Activated T-helper 2 cell treated with anti-CD3 and anti-CD28 coated beads, Interferon-gamma antibody, Interleukin-2, Interleukin-4, amounts not matched to agents 10 μg/mL and 5 μg/mL and 100 μg/mL, durations not matched to agents 14 hours and 24 hours and 36 hours (primary cell): Measurements from ENCODE around the gene ZMYND10. TPM values are rescaled to one million over a fixed set of nuclear protein-coding genes. Genes with fewer than 3 reads are reported as not detected.
A peak's percentile ranks its signal among the peaks of the same experiment; 100 is the strongest.

Experiments
- DNase-seq: peaks from one replicate; pipeline ENCODE4 v3.0.0; 2021; ENCODE audit warnings: low spot score
- H3K27ac Mint-ChIP-seq: one replicate; pipeline ENCODE4 v1.8.0; 2021; ENCODE audit warnings: mixed read lengths
- H3K27me3 Mint-ChIP-seq: one replicate; pipeline ENCODE4 v1.8.0; 2021; ENCODE audit warnings: low read depth, mixed read lengths
- H3K36me3 Mint-ChIP-seq: one replicate; pipeline ENCODE4 v1.8.0; 2021; ENCODE audit warnings: low read depth, mixed read lengths
- H3K4me1 Mint-ChIP-seq: one replicate; pipeline ENCODE4 v1.8.0; 2021; ENCODE audit warnings: low read depth, mixed read lengths
- H3K4me3 Mint-ChIP-seq: one replicate; pipeline ENCODE4 v1.8.0; 2021; ENCODE audit warnings: low read depth, mild to moderate bottlenecking, moderate library complexity, mixed read lengths
- H3K9me3 Mint-ChIP-seq: one replicate; pipeline ENCODE4 v1.8.0; 2021; ENCODE audit warnings: mixed read lengths
- intact Hi-C: fragments of 100-400 bp; cut with micrococcal nuclease; formaldehyde crosslinking; loops from one replicate; pipeline ENCODE4 v1.15.1; 2023
- total RNA-seq: library from RNA; stranded (reverse); gene quantifications from 2 replicates; pipeline ENCODE4 v1.2.3, GENCODE V29; 2022

Gene ZMYND10
- total RNA-seq, 1 donor from 2014 or later = 0.94 TPM

DNA sequence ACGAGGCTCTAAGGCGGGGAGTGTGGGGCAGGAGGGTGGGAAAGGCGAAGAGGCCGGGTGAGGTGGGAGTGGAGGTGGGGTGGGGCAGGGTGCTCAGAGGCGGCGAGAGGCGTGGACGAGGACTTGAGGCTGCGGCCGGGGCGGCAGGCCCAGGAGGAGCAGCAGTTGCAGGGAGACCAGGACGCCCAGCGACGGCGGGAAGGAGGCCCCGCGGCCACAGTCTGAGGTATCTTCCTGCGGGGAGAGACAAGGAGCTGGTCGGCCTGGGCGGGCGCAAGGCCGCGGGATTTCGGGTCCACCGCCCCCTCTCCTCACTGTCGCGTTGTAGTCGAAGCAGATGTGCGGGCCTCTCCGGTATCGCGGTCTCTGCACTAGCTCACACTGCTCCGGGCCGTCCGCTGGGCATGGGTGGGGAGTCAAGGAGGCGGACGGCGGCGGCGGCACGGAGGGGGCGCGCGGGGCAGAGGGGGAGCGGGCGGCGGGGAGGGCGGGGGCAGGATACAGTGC, 19.1 kb upstream of the ZMYND10 start:
- Mint-ChIP-seq H3K27me3 (no peaks in the 10 kb centered on the region), H3K9me3 (no peaks in the 10 kb centered on the region), H3K36me3 (no peaks in the 10 kb centered on the region), H3K27ac (no peak overlapping the region), H3K4me3 (peak overlapping the region; percentile 77), H3K4me1 (peaks cover 6% of the 10 kb centered on the region)
- intact Hi-C loops = loop anchor here (2.0 kb wide), 1 partner anchor 14 kb away; the partner anchor contains the start of genes CYB561D2 and NPRL2
- DNase-seq = no peak

DNA sequence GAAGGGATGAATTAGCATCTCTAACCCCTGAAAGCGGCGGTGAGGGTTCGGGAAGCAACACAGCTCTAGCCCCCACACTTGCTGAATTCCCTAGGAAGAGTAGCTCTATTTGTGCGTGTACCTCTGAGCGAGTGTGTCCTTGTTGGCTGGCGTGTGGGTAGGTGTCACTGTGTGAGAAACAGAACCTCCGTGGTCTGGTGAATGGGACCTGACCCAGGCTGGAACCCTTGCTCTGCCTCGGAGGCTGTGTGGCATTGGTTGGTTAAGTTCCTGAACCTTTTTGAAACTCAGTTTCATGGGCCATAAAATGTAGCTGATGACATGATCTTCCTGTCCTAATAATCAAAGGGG, 14.2 kb upstream of the ZMYND10 start:
- Mint-ChIP-seq H3K27me3 (no peaks in the 10 kb centered on the region), H3K4me1 (peaks cover 27% of the 10 kb centered on the region), H3K4me3 (peak overlapping the region; percentile 98), H3K27ac (peak overlapping the region; percentile 94), H3K9me3 (no peaks in the 10 kb centered on the region), H3K36me3 (peaks cover 16% of the 10 kb centered on the region)
- intact Hi-C loops = loop anchor here (1.0 to 10.0 kb wide), 5 partner anchors 8 to 1315 kb away; partner anchors contain the start of genes IFRD2, MANF, RASSF1 and TEX264
- no peak for DNase-seq

DNA sequence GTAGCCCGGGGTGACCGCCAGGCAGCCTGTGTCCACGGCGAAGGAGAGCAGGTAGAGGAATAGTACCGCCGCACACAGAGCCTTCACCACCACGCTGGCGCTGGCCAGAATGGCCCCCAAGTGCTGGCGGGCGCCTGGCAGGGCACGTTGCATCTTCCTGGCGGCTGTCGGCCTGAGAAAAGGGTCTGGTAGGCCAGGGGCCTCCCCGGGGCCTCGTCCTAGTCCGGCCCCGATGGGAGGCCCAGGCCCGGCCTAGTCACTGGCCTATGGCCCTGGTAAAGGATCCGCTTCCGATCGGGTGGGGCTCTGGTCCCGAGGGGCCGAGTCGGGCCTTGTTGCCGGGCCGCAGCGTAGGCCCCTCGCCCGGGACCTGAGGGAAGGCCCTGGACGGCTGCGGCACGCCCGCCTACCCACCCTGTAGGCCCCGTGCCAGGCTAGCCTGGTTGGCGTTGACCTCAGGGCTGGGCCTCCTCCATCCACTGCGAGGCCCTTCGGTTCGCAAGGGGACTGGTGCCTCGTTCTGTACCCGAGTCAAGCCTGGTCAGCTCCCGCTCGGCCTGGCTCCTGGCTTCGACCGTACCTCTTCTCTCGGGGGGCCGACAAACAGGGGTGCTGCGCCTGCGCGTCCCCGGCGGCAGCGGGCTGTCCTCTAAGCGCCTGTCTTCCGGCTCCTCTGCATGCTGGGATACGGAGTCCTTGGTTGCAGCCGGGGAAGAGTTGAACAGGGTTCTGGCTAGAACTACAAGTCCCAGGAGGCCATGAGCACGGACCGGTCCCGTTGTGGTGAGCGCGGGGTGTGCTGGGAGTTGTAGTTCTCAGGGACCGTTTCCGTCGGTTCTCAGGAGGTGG, 13.6 kb upstream of the ZMYND10 start, which contains the start of gene TMEM115:
TSS of gene TMEM115 (minus strand) at position 611 of the 849 bp plus-strand sequence. CDS start at position 153, 458 bp downstream.
- no peaks in the 10 kb centered on the region for H3K9me3 Mint-ChIP-seq
- H3K4me3 Mint-ChIP-seq = peak within 1 kb of the TSS; percentile 98
- H3K36me3 Mint-ChIP-seq = peaks cover 22% of the 10 kb centered on the region
- peak; percentile 93 for DNase-seq
- H3K27ac Mint-ChIP-seq = peak within 1 kb of the TSS; percentile 94
- intact Hi-C loops = loop anchor here (1.0 to 10.0 kb wide), 5 partner anchors 8 to 1316 kb away; partner anchors contain the start of genes IFRD2, MANF, RASSF1 and TEX264
- peaks cover 27% of the 10 kb centered on the region for H3K4me1 Mint-ChIP-seq
- H3K27me3 Mint-ChIP-seq = no peaks in the 10 kb centered on the region

DNA sequence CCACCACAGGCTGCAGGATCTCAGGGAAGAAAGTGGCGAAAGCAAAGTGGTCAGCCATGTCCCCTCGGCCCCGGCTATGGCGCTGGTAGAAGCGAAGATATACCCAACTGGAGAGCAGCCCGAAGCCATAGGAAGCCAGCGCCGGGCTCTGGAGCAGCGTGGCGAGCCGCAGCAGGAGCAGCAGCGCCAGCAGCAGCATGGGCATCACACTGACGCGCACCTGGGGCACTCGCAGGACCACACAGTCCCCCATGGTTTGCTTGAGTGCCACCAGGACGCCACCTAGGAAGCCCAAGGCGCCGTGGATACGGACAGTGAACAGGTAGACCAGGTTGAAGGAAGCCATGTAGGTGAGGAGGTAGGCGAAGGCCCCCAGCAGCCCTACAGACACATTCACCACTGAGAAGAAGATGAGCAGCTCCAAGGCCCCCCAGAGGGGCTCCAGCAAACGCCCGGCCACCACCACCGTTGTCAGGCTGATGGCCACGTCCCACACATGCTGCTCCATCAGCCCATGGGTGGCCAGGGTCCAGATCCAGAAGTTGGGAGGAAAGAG, 12.9 kb upstream of the ZMYND10 start:
- peaks cover 27% of the 10 kb centered on the region for H3K4me1 Mint-ChIP-seq
- H3K4me3 Mint-ChIP-seq = peak overlapping the region; percentile 98
- H3K36me3 Mint-ChIP-seq = peaks cover 26% of the 10 kb centered on the region
- no peaks in the 10 kb centered on the region for H3K27me3 Mint-ChIP-seq
- peak overlapping the region; percentile 76 for H3K27ac Mint-ChIP-seq
- intact Hi-C loops = loop anchor here (2.0 to 10.0 kb wide), 4 partner anchors 18 to 1316 kb away; partner anchors contain the start of genes IFRD2, MANF, RASSF1 and TEX264
- no peak for DNase-seq
- no peaks in the 10 kb centered on the region for H3K9me3 Mint-ChIP-seq

DNA sequence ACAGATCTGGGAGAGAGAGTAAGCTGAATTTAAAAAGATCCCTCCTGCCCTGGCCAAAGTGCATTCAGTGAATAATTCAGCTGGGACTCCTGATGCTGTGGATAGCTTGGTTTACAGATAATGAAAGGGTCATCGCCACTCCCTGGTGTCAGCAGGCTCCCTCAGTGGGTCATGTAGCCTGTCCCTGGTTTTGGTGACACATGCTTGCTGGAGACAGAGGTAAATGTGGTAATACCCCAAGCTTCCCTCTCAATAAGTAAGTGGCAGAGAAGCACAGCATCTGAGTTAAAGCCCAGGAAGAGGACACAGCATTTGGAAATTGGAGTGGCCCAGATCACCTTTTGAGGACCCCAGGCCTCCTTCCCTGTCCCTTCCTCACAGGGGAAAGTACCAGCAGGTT, 11.9 kb upstream of the ZMYND10 start:
- intact Hi-C loops = loop anchor here (10.0 kb wide), 2 partner anchors 1027 to 1317 kb away; partner anchors contain the start of genes MANF and TEX264
- no peaks in the 10 kb centered on the region for H3K27me3 Mint-ChIP-seq
- DNase-seq = no peak
- peak overlapping the region; percentile 98 for H3K4me3 Mint-ChIP-seq
- H3K36me3 Mint-ChIP-seq = peaks cover 30% of the 10 kb centered on the region
- no peaks in the 10 kb centered on the region for H3K9me3 Mint-ChIP-seq
- no peak overlapping the region for H3K27ac Mint-ChIP-seq
- peaks cover 29% of the 10 kb centered on the region for H3K4me1 Mint-ChIP-seq

DNA sequence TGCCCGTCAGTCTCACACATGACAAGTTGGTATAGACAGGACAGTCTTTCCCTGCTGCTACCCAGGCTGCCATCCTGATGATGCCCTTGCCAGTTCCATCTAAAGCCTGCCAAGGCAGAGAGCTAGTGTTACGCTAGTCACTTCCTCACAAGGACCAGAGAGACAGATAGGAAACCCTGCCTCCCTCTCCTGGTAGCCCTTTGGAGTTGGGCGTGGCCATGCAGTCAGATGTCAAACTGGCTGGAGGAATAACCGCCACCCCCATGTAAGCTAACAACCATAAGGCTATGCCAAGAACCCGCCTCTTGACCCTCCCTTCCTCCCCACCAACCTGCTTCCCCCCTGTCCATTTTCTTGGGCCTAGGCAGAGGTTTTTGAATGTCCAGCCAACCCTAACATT, 11.0 kb upstream of the ZMYND10 start:
- H3K27ac Mint-ChIP-seq = no peak overlapping the region
- peak overlapping the region; percentile 98 for H3K4me3 Mint-ChIP-seq
- H3K9me3 Mint-ChIP-seq = no peaks in the 10 kb centered on the region
- peaks cover 31% of the 10 kb centered on the region for H3K36me3 Mint-ChIP-seq
- no peaks in the 10 kb centered on the region for H3K27me3 Mint-ChIP-seq
- intact Hi-C loops = loop anchor here (10.0 kb wide), 2 partner anchors 1028 to 1318 kb away; partner anchors contain the start of genes MANF and TEX264
- no peak for DNase-seq
- H3K4me1 Mint-ChIP-seq = peaks cover 33% of the 10 kb centered on the region

DNA sequence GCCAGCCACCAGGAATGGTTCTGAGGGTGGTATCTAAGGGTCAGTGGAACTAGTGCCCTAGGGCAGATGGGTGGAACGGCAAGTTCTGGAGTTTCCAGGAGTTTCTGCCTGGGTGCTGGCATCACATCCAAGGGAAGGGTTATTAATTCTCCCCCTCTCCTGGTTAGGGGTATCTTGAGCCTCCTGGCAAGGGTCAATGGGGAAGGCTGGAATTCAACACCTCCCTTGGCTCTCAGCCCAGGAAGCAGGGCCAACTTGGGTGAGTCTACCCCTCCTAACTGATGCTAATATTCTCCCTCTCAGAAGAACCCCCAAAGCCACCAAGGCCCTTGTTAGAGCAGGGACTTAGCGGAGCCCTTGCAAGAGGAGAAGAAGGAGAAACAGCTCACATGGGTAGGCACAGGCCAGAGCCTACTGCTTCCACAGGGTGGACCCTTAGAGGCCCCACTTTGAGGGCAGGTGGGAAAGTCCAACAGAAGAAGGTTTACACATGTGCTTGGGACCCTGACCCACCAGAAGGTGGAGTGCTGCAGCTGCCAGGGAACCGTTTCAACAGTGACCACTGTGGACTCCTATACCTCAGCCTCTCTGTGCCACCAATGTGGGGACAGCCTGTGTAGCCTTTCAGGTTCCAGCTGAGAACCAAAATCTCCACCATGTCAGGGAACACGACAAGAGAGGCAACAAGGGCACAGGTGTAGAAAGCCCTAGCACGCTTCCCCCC, 10.5 kb upstream of the ZMYND10 start:
- H3K4me1 Mint-ChIP-seq = peaks cover 39% of the 10 kb centered on the region
- DNase-seq = no peak
- H3K27me3 Mint-ChIP-seq = no peaks in the 10 kb centered on the region
- H3K27ac Mint-ChIP-seq = no peak overlapping the region
- H3K36me3 Mint-ChIP-seq = peaks cover 36% of the 10 kb centered on the region
- no peaks in the 10 kb centered on the region for H3K9me3 Mint-ChIP-seq
- peak overlapping the region; percentile 21 for H3K4me3 Mint-ChIP-seq
- intact Hi-C loops = loop anchor here (10.0 kb wide), 2 partner anchors 1029 to 1319 kb away; partner anchors contain the start of genes MANF and TEX264

DNA sequence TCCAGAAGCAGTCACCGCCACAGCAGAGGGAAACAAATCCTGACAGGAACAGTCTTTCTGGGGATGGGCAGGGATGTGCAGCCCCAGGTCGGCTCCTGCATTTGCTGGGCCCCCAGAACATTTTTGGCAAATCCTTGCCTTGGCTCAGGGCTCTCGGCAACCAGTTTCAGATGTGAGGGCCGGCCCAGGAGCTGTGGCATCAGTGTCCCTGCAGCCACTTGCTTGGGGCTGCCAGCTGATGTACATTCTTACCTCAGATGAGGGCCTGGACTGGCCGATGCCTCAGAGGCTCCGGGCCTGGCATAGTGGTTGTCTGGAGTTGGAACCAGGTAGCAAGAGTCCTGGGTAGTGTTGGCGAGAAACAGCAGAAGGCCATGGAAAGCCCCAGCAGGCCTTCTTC, 9.3 kb upstream of the ZMYND10 start:
- Mint-ChIP-seq H3K36me3 (peaks cover 44% of the 10 kb centered on the region), H3K9me3 (no peaks in the 10 kb centered on the region), H3K27ac (no peak overlapping the region), H3K27me3 (no peaks in the 10 kb centered on the region), H3K4me1 (peaks cover 42% of the 10 kb centered on the region), H3K4me3 (no peak overlapping the region)
- intact Hi-C loops = loop anchor here (5.0 to 10.0 kb wide), 4 partner anchors 212 to 1320 kb away; partner anchors contain the start of genes C3orf18, HEMK1, MANF and MAPKAPK3
- no peak for DNase-seq

DNA sequence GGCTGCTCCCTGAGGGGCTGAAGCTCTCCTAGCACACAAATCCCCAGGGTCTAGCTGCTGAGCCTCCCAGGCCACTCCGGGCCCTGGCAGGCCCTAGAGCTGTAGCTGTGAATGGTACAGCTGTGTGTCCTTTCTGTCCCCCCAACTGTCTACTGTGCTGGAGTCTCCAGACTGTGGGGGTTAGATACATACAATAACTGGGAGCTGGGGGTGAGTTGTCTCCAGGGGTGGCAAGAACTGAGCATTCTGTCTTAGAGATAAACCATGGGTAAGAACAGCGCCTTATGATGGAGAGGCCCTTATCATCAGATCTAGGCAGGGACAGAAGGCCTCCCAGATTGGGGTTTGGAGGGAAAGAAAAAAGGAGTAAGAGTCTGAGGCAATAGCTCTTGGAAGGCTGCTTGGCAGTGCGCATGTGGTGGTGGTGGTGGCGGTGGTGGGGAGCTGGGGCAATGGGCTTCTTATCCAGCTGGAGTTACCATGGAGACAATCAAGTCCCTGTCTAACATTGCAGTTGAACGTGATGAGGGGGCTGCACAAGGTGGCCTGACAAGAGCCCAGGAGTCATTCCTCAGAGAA, 8.7 kb upstream of the ZMYND10 start:
- DNase-seq = no peak
- intact Hi-C loops = loop anchor here (5.0 to 10.0 kb wide), 4 partner anchors 213 to 1321 kb away; partner anchors contain the start of genes C3orf18, HEMK1, MANF and MAPKAPK3
- H3K36me3 Mint-ChIP-seq = peaks cover 45% of the 10 kb centered on the region
- H3K9me3 Mint-ChIP-seq = no peaks in the 10 kb centered on the region
- no peak overlapping the region for H3K27ac Mint-ChIP-seq
- no peak overlapping the region for H3K4me3 Mint-ChIP-seq
- H3K4me1 Mint-ChIP-seq = peaks cover 42% of the 10 kb centered on the region
- no peaks in the 10 kb centered on the region for H3K27me3 Mint-ChIP-seq

DNA sequence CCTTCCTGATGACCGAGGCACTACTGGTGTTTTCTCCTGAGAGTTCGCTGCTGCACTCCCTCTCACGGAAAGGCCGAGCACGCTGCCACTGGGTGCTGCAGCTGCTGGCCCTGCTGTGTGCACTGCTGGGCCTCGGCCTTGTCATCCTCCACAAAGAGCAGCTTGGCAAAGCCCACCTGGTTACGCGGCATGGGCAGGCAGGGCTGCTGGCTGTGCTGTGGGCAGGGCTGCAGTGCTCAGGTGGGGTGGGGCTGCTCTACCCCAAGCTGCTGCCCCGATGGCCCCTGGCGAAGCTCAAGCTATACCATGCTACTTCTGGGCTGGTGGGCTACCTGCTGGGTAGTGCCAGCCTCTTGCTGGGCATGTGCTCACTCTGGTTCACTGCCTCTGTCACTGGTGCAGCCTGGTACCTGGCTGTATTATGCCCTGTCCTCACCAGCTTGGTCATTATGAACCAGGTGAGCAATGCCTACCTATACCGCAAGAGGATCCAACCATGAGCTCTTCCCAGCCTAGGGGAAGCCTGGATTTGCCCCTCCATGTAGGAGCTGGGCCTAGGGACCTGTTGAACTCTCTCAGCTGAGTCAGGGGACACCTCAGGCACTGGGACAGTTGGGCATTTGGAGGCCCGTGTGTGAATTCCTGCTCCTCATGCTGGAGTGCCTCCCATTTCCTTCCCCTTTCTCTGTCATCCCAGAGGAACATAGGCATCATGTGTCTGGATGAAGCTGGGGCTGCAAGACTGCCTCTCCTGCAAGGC, 7.9 kb upstream of the ZMYND10 start:
- intact Hi-C loops = loop anchor here (5.0 to 10.0 kb wide), 4 partner anchors 214 to 1321 kb away; partner anchors contain the start of genes C3orf18, HEMK1, MANF and MAPKAPK3
- Mint-ChIP-seq H3K27ac (no peak overlapping the region), H3K36me3 (peaks cover 54% of the 10 kb centered on the region), H3K9me3 (no peaks in the 10 kb centered on the region), H3K4me1 (peaks cover 44% of the 10 kb centered on the region), H3K4me3 (no peak overlapping the region), H3K27me3 (no peaks in the 10 kb centered on the region)
- DNase-seq = no peak

DNA sequence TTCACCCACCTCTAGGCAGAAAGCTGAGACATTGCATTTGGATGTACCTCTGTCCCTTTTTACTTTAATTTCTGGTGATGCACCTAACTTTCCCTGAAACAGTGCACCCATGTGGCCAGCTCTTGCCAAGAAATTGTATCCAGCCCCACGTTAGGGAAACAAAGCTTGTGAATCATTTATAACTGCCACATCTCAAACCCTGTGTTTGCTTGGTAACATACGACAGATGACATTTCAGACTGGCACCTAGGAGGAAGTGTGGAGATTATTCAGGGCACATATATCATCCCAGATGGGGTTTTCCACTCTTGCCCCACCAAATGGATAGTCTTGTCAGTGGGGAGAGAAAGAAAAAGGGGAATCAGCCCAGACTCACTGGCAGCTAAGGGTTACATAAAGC, 7.2 kb upstream of the ZMYND10 start:
- DNase-seq = no peak

More for the DNA sequence above, 7.2 kb upstream of the ZMYND10 start:
- Mint-ChIP-seq H3K27ac (no peak overlapping the region), H3K4me3 (no peak overlapping the region), H3K36me3 (peaks cover 55% of the 10 kb centered on the region), H3K27me3 (no peaks in the 10 kb centered on the region), H3K9me3 (no peaks in the 10 kb centered on the region), H3K4me1 (peaks cover 41% of the 10 kb centered on the region)
- intact Hi-C loops = loop anchor here (5.0 to 10.0 kb wide), 4 partner anchors 215 to 1322 kb away; partner anchors contain the start of genes C3orf18, HEMK1, MANF and MAPKAPK3
